Measurements from ENCODE around the gene ATP7B.

Gene ATP7B

DNA sequence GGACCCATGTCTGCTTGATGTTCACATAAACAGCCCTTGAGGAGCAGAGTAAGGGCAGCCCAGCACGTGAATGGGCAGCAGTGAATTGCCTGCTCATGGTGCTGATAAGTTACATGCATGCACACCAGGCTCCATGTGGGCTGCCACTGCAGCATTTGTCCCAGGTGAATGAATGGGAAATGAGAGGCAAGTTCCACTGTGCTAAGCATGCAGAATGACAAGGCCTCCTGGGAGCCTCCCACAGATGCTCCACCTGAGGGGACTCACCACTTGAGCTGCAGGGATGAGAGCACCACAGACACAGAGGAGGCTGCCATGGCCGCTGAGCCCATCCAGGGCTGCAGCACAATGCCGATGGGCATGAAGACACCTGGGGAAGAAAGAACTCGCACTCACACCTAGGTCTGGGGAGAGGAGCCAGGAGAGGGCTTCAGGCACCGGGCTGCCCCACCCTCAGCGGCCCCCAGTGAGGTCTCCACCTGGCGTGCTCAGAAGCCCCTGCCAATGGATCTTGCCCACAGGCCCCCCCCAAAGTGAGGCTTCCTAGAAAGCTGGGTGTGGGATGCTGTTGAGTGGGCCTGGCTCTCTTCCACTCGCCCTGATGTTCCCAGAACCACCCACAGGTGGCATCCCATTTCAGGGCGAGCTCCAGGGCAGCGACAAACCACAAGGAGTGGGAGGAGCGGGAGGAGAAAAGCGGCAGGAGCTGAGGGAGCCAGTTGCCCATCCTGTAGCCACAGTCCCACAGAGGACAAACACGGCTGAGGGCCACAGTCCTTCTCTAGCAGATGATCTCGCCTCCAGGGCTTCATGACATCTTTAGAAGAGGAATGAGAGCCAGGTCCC is 75.7 kb downstream of the ATP7B start:
- TF ChIP-seq, protein P1, sequence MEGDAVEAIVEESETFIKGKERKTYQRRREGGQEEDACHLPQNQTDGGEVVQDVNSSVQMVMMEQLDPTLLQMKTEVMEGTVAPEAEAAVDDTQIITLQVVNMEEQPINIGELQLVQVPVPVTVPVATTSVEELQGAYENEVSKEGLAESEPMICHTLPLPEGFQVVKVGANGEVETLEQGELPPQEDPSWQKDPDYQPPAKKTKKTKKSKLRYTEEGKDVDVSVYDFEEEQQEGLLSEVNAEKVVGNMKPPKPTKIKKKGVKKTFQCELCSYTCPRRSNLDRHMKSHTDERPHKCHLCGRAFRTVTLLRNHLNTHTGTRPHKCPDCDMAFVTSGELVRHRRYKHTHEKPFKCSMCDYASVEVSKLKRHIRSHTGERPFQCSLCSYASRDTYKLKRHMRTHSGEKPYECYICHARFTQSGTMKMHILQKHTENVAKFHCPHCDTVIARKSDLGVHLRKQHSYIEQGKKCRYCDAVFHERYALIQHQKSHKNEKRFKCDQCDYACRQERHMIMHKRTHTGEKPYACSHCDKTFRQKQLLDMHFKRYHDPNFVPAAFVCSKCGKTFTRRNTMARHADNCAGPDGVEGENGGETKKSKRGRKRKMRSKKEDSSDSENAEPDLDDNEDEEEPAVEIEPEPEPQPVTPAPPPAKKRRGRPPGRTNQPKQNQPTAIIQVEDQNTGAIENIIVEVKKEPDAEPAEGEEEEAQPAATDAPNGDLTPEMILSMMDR (IDR thresholded peaks at IDR 0.05), result peak; percentile 46

DNA sequence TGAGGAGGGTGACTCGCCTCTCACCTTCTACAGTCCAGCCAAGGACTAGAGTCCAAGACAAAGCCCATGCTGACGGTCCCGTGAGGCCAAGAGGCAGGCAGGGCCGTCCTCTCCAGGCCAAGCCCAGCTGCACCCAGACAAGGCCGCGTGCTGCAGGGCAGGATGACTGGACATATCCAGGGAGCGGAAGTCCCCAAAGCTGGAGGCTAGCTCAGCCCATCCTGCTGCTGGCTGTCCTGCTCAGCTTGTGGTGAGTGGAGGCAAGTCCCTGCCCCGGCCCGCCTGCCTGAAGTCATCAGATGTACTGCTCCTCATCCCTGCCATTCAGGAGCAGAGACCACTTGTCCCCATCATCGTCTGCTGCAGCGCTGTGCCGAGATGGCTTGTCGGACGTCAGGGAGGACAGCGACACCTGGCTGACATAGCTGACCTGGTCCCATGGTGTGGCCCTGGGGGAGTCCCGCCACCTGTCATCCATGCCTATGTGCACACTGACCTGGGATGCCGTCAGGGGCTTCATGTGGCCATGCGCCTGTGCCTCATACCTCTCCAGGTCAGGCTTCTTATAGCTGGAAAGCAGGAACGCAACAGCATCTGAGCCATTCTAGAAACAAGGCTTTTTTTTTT is 76.7 kb downstream of the ATP7B start:
- TF ChIP-seq, protein P1 (IDR thresholded peaks at IDR 0.05), result no peak

DNA sequence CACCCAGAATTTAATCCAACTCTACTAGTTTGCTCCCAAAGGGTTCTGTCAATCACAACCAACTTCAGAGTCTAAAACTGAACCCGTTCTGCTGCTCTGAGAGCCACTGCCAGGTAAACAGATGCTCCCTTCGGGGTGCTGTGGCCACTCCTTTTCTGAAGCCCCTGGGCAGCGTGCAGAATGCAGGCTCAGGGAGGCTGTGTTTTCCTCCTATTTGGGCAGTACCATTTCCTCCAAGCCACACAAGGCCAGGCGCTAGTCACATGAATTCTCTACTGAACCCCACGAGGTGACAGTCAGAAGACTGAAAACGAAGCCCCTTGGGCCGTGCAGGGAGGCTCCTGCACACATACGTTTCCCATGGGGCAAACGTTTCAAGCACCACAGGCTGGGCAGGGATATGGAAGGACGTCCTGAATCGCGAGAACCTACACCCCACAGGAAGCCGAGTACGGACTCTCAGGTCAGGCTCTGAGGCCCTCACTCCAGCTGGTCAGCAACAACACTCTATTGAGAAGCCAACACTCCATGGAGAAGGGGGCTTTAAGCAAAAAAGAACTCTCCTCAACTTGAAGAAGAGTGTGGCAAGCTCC is 77.7 kb downstream of the ATP7B start:
- TF ChIP-seq, protein P1 (IDR thresholded peaks at IDR 0.05), result no peak

DNA sequence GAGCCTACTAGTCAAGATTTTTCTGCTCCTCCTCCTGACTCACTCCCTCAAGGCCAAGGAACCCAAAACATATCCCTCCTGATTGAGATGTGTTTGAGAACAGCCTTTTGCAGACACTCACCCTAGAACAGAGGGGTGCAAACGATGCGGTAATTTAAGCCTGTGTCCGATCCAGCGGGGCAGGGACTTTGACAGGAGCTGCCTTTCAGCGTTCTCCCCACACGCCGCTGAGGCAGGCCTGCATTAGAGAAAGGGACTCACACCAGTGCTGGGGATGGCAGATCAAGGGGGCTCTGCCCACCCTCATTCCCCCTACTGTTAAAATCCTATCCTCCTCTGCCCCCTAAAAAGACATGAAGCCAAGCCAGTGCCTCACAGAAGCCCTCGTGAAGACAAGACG is 79.0 kb downstream of the ATP7B start:
- TF ChIP-seq, protein P1 (IDR thresholded peaks at IDR 0.05), result no peak

DNA sequence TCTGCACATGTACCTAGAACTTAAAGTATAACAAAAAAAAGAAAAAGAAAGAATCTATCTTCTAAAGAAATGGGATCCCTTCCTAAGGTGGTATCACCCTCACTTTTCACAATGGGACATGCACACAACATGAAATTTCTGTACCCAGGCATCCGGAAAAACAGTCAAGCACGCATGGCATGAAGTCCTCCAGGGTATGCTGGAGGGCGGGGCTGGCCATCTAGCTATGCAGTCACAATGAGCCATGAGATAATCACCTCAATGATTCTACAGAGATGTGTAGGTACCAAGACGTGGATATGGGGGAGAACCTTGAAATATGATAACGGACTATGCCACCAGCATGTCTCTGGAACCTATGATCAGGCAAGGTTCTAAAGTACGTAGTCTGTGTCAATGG is 79.6 kb downstream of the ATP7B start:
- TF ChIP-seq, protein P1 (IDR thresholded peaks at IDR 0.05), result no peak

DNA sequence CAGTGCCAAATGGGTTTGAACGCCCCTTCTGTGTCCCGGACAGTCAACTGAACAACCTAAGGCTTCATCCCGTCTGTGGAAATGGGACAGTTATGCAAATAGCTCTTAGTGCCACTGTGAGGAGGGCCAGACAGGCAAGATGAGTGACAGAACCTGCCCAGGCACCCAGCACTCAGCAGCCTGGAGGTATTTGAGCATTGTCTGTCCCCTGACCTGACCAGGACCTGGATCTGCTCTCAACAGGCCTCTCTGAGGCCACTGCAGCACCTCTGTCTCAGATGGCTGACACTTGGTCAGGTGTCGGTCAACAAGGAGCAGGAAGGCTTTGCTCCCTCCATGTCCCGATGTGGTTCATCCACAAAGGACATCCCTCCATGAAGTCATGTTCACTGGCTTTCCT is 81.6 kb downstream of the ATP7B start:
- TF ChIP-seq, protein P1 (IDR thresholded peaks at IDR 0.05), result no peak

DNA sequence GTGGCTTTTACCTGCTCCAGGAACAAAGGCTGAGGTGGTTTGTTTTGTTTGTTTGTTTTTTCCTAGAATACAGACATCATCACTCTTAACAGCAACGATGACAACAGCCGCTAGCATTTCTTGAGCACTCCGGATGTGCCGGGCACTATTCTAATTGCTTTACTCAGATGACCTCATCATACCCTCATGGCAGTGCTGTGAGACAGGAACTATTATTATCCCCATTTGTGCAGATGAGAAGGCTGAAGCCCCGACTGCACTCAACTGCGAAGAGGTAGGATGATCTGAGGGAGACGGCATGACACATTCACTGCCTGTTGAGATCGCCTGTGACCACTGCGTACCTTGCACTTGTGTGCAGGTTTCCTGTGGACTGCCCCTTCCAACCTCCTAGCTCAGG is 83.0 kb downstream of the ATP7B start:
- TF ChIP-seq, protein P1 (IDR thresholded peaks at IDR 0.05), result no peak
